A549 (cell line): ENCODE measurements around the gene HOXC6.

Source experiments
- ESRRA ChIP-seq: fragments of 150-350 bp; IDR thresholded peaks from 2 replicates; pipeline ENCODE4 v1.6.1; 2014; ENCODE audit warnings: mild to moderate bottlenecking, low read length, borderline replicate concordance
- POLR2A ChIP-seq: IDR thresholded peaks from 2 replicates; pipeline ENCODE4 v1.6.1; 2012; ENCODE audit warnings: mild to moderate bottlenecking, low read length
- RAD21 ChIP-seq, 2 experiments: fragments of >200 bp in 1 of 2; sonication (Bioruptor Twin) in 1 of 2; formaldehyde crosslinking in 1 of 2; IDR thresholded peaks in 1 of 2; conservative IDR thresholded peaks in 1 of 2; 2 replicates in 1 of 2; 3 replicates in 1 of 2; pipeline ENCODE4 v1.6.1; 2012 to 2018; ENCODE audit warnings: inconsistent platforms in 1 of 2
- SMC3 ChIP-seq: fragments of >200 bp; sonication (Bioruptor Twin); formaldehyde crosslinking; IDR thresholded peaks from 3 replicates; pipeline ENCODE4 v1.6.1; 2018; ENCODE audit warnings: inconsistent platforms

DNA sequence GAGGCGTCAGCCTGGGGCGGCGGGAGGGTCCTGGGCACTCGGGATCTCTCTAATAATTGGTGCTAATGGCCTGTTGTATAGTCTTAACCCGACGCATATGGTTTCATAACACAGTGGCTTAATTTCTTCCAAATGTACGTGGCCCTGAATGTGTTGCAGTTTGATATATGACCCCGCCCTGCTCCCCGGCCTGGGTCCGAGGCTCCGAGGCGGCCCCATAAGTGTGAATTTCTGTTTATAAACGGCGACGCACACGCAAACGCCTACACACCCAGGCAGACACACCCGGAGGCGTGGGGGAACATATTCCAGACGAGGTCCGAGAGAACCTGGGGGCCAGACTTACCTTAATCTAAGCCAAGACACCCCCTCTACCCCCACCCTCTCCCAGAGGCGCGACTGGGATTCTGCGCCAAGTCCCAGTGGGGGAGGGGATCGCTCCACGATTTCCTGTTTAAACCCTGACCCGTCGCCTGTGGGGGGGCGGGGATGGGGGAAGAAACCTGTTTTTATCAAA lies 9.7 kb upstream of the HOXC6 start:
- TF ChIP-seq POLR2A (no peak), SMC3 (no peak), RAD21 (conservative IDR thresholded peaks at IDR 0.05 in 1 of 2, IDR thresholded peaks at IDR 0.05 in 1 of 2) (no peak), ESRRA (no peak)
